Stimulated activated CD4-positive, alpha-beta T cell treated with anti-CD3 and anti-CD28 coated beads, Interleukin-2, amount 100 ng/mL, for 48 hours (primary cell): ENCODE data around the gene ACBD3.

Experiments
- DNase-seq, 2 donors: peaks; one replicate each; pipeline ENCODE4 v3.0.0-alpha.2; 2020

The ACBD3 gene

DNA sequence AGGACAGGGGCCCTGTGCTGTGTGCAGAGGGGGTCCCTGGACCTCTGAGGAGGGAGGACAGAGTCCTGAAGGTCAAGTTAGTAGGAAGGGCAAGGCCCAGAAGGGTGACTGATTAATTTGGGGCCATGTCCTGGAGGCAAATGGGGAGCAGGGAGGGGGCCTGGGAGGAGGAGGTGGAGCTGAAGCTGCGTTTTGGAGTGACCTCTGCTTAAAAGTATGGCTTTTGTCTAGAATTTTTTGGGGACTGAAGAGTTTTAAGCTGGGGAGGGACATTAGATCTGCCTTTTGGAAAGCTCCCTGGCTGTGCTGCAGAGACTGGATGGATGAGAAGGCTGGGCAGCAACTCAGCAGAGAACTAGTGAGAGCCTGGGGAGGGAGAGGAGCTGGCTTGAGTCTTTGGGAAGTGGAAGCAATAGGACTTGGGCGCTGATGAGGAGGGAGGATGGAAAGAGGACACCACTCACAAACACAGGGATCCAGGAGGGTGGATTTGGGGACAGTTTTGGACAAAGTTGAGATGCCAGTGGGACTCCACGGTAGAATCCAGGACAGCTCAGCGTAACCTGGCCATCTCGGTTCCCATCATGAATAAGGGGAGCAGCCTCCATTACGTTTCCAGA is 52.9 kb downstream of the ACBD3 start:
- DNase-seq = no peak

DNA sequence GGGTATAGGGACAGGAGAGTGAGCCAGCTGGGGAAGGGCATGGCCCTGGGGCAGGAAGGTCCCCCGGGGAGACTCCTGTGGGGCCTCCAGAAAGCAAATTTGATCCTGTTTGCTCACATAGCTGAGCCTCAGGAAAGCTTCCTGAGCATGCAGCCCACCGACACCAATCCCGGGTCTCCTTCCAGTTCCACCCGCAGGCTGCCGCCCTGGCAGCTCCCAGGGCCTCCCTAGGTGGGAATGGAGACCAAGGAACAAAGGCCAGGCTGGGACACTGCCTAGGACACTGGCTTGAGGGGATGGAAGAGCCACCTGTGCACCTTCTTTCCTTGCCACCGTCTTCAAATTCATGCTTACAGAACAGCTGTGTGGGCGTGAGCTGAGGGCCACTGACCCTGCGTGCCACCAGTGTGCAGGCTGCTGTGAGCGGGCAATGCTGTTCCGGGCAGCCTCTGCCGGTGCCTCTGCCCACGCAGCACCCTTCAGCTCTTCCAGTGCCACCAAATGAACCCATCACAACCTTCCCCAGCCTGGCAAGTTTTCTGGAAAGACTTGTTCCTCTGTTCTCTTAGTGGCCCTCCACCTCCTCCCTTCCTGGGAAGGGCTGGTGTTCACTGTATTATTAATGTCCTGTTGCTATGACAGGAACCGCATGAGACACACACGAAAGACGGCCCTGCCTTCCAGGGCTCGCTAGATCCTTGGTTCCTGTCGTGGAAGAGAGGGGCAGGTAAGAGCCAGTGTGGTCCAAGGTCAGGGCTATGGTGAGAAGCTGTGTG is 53.6 kb downstream of the ACBD3 start:
- DNase-seq = no peak

DNA sequence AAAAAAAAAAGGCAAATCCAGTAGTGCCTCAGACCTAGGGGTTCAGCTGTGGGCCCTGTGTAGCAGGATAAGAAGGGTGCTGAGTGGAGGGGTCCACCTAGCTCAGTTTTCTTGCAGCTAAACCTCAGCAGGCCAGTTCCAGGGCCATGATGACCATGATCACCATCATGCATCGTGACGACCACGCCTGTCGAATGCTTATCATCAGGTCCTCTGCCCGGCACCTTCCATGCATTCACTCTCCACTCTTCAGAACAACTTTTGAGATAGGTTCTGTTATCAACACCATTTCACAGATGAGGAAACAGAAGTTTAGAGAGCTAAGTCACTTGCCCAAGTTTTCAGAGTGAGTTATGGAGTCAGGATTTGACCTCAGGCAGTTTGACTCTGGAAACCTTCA is 54.9 kb downstream of the ACBD3 start:
- DNase-seq = no peak

- no peak for DNase-seq
These were observed 57.3 kb downstream of the ACBD3 start for GRCh38 chr1:226129230-226129629.

DNA sequence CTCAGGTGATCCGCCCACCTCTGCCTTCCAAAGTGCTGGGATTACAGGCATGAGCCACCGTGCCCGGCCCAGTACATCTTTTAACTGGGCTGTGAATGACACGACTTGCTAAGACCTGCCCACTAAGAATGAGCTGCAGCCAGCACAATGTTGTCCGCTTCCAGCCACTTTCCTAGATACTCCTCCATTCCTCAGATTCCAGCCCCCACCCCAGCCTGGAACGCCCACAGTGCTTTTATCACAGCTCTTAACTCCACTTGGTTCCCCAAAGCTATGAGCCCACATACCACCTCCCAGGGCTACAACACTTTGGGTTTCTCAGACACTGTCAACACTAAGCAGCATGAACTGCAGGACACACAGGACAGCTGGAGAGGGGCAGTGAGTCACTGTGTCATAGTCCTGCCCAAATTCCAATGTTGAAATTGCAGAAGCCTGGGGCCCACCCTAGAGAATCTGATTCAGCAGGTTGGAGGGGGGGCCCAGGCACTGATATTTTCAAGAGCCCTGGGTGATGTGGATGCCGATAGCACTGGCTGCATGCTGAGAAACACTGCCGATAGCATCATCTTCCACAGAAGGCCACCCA is 58.0 kb downstream of the ACBD3 start:
- DNase-seq = no peak

- DNase-seq = no peak
These were observed 59.5 kb downstream of the ACBD3 start for GRCh38 chr1:226126824-226127569.

GRCh38 chr1:226125831-226126230 is 60.7 kb downstream of the ACBD3 start:
- no peak for DNase-seq

DNA sequence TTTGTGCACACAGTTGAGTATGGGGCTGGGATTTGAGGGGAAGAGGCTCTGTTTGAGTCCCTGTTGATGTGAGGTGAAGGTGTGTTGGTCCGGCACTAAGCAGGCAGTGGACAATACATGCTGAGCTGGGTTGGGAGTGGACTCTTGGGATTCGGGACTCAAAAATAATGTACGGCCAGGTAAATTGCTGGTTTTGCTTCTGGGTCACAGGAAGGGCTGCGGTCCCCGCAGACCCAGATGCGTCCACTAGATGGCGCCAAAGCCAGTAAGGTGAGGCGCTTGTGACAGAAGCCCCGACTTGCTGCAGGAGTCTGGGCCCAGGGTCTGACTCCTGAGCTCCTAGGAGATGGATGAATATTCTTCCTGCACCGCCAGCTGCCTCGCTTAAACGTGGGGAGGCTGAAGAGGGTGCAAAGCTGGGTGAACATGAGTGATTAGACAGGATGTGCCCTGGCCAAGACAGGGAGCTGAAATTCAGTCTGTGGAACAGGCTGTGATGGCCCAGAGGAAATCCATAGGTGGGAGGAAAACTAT is 61.4 kb downstream of the ACBD3 start:
- peak; percentile 92 to 95 for DNase-seq

GRCh38 chr1:226123591-226124471 is 62.7 kb downstream of the ACBD3 start:
- no peak for DNase-seq

DNA sequence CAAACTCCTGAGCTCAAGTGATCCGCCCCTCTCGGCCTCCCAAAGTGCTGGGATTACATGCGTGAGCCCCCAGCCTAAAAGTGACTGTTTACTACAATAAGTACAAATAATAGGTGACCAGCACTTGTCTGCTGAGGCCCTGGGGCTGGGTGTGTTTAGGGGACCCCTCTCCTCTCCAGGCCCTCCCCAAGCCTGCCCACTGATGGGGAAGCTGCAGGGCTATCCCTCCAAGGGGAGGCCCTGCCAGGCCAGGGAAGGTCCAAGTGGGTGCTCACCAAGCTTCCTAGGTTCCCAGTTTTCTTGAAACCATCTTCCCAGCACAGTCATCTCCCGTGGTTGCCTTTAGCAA is 63.4 kb downstream of the ACBD3 start:
- DNase-seq = no peak

- DNase-seq = peak; percentile 72 to 73
These were observed 64.7 kb downstream of the ACBD3 start for GRCh38 chr1:226121587-226122400.

DNA sequence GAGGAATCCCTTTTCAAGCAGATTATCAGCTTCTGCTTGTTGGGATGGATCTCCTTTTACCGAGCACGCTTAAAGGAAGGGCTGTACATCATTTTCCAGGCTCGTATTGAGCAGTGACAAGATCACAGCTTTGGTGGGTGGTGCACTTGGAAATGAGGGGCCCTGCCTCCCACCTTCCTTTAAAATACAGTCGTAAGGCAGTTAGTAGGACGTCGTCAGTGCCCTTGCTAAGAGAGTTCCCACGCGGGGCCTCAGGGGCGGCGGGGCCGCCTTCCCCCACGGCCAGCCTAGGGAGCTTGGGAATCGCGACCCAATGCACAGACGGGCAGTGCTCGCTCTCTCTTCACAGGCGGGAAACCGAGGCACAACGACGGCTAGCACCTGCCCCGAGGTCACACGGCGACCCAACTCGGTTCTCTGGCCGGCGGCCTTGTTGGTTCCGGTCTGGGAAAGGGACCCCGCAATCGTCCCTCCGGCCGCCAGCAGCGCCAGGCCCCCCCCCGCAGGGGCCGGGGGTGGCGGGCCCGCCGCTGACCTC is 65.4 kb downstream of the ACBD3 start:
- DNase-seq = no peak

GRCh38 chr1:226120398-226120797 is 66.1 kb downstream of the ACBD3 start:
- no peak for DNase-seq

DNA sequence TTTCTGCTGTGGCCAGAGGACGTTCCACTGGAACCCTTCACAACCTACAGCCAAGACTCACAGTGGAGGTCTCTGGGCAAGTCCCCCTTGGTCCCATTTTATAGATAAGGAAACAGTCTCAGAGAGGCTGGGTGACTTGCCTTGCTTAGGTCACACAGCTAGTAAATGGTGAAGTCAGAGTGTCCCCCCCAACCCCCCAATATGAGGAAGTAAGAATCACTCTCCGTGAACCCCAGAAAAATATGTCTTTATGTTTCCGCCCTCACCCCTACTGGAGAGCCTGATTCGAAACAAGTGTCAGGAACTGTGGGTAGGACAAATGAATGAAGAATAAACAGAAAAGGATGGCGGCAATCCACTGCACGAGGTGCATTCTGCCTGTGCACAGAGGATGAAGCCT is 67.4 kb downstream of the ACBD3 start:
- DNase-seq = no peak

GRCh38 chr1:226118357-226118756 is 68.2 kb downstream of the ACBD3 start:
- DNase-seq = no peak

GRCh38 chr1:226117330-226117729 is 69.2 kb downstream of the ACBD3 start:
- no peak for DNase-seq

GRCh38 chr1:226116673-226117072 is 69.9 kb downstream of the ACBD3 start:
- no peak for DNase-seq

DNA sequence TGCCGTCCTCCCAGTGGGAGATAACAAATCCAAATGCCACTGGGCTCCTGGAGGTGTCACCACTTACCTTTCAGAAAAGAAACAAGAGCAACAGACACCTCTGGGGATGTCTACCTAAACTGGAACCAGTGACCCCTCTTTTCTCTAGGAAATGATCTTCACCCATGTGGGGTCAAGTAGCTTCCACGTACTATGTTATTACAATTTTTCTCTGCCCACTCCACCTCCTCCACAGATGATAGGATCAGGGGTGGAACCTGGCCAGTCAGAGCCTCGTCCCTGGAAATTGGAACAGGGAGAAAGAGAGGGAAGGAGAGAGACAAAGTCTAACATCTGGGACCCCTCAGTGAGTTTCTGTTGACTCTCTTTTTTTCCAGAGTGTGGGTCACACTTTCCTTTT is 73.9 kb downstream of the ACBD3 start:
- DNase-seq = no peak

DNA sequence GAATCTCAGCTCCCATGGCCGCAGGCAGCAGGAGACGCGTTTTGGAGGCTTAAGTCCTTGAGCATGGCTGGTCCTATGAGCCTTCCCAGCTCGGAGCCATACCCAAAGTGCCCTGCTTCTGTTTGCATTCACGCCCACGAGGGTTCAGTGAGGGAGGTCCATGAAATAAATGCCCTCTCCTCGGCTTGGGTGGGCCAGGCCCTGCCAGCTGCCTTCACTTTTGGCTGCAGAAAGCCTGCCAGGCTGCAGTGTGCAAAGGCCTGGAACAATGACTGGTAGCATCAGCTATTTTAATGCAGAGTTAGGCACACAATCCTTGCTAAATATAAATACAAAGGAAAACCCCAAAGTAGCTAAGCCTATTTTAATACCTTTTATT is 74.7 kb downstream of the ACBD3 start:
- no peak for DNase-seq

DNA sequence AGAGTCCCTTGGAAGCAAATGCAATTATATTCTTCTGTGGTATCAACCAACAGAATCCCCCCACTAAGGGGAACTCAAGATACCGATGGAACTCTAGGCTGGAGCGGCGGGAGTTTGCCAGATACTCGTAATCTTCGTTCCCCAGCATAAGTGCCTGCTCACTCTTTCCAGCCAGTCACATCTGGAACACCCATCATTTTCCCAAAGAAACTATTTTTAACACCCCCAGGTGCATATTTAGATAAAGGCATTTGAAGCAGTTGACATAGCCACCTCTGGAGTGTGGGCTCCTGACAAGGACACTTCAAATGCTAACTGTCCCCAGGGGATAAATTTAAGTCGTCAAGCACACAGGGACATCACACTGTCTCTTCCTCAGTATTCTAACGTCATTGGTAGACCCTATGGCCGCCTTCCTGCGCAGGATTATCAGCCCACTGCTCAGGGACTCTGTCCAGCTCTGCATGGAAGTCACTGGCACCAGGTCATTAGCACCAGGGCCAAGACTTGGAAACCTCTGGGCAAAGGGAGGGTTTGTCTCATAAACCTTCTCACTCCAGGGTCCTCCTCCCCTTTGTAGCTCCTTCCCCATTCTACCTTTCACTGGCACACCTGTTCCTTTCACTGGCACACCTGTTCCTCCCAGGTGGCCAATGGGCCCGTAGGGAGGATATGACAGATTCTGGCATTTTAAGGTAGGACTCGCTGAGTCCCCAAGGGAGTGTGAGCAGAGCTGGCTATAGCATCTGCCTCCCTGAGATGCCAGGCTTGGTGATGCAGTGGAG is 75.3 kb downstream of the ACBD3 start:
- DNase-seq = no peak
